BE2C (cell line): ENCODE data around the gene STX2.

Experiments used
- DNase-seq: peaks from one replicate; pipeline ENCODE4 v3.0.0-alpha.2; 2020
- H3K27me3 ChIP-seq: fragments of 250-450 bp; sonication (Bioruptor Pico); 2 replicates; pipeline ENCODE4 v1.5.1; 2020; ENCODE audit warnings: mild to moderate bottlenecking
- H3K36me3 ChIP-seq: fragments of 250-450 bp; sonication (Bioruptor Pico); 2 replicates; pipeline ENCODE4 v1.5.1; 2020; ENCODE audit warnings: mild to moderate bottlenecking
- H3K4me1 ChIP-seq: fragments of 250-450 bp; sonication (Bioruptor Pico); 2 replicates; pipeline ENCODE4 v1.5.1; 2020
- H3K4me3 ChIP-seq: 2 replicates; pipeline ENCODE4 v1.5.1; 2011; ENCODE audit warnings: low read depth, low read length
- H3K9me3 ChIP-seq: fragments of 250-450 bp; sonication (Bioruptor Pico); 2 replicates; pipeline ENCODE4 v1.5.1; 2020
- CTCF ChIP-seq: IDR thresholded peaks from 2 replicates; pipeline ENCODE4 v1.5.1; 2012; ENCODE audit warnings: mild to moderate bottlenecking, low read depth, low read length

The STX2 gene

GRCh38 chr12:130828895-130829294, 10.2 kb downstream of the STX2 start:
- no peak for TF ChIP-seq CTCF
- H3K4me1 ChIP-seq: no peaks in the 10 kb centered on the region; the same call in 1 of the 2 replicates
- H3K36me3 ChIP-seq: peaks cover 9% of the 10 kb centered on the region; the same call in 1 of the 2 replicates
- no peak for DNase-seq
- no peak overlapping the region for H3K4me3 ChIP-seq
- no peaks in the 10 kb centered on the region for H3K9me3 ChIP-seq
- no peaks in the 10 kb centered on the region for H3K27me3 ChIP-seq

GRCh38 chr12:130827432-130827831, 11.6 kb downstream of the STX2 start:
- no peaks in the 10 kb centered on the region for H3K27me3 ChIP-seq
- H3K9me3 ChIP-seq: no peaks in the 10 kb centered on the region
- H3K36me3 ChIP-seq: peaks cover 13% of the 10 kb centered on the region
- TF ChIP-seq CTCF: no peak
- no peak overlapping the region for H3K4me3 ChIP-seq
- no peak for DNase-seq
- H3K4me1 ChIP-seq: no peaks in the 10 kb centered on the region; the same call in 1 of the 2 replicates

- H3K4me1 ChIP-seq: no peaks in the 10 kb centered on the region; the same call in 1 of the 2 replicates
- H3K36me3 ChIP-seq: peaks cover 13% of the 10 kb centered on the region
- no peak overlapping the region for H3K4me3 ChIP-seq
- DNase-seq: peak; percentile 67
- no peaks in the 10 kb centered on the region for H3K27me3 ChIP-seq
- H3K9me3 ChIP-seq: no peaks in the 10 kb centered on the region
- peak; percentile 64 for TF ChIP-seq CTCF
Observed at GRCh38 chr12:130826151-130826801, 12.8 kb downstream of the STX2 start.

GRCh38 chr12:130825771-130826150, 13.3 kb downstream of the STX2 start:
- TF ChIP-seq CTCF: no peak
- peaks cover 13% of the 10 kb centered on the region for H3K36me3 ChIP-seq
- H3K4me1 ChIP-seq: no peaks in the 10 kb centered on the region; the same call in 1 of the 2 replicates
- H3K4me3 ChIP-seq: no peak overlapping the region
- no peaks in the 10 kb centered on the region for H3K27me3 ChIP-seq
- no peaks in the 10 kb centered on the region for H3K9me3 ChIP-seq
- DNase-seq: no peak

GRCh38 chr12:130819681-130820080, 19.4 kb downstream of the STX2 start:
- Histone ChIP-seq H3K27me3 (no peaks in the 10 kb centered on the region), H3K36me3 (peaks cover 19% of the 10 kb centered on the region), H3K4me1 (peaks cover 3% of the 10 kb centered on the region; the same call in 1 of the 2 replicates), H3K9me3 (no peaks in the 10 kb centered on the region), H3K4me3 (no peak overlapping the region)
- no peak for TF ChIP-seq CTCF
- DNase-seq: no peak

GRCh38 chr12:130818635-130819576, 20.1 kb downstream of the STX2 start:
- peak; percentile 81 for DNase-seq
- H3K4me1 ChIP-seq: peaks cover 3% of the 10 kb centered on the region; the same call in 1 of the 2 replicates
- peaks cover 21% of the 10 kb centered on the region for H3K36me3 ChIP-seq
- H3K27me3 ChIP-seq: no peaks in the 10 kb centered on the region
- H3K9me3 ChIP-seq: no peaks in the 10 kb centered on the region
- TF ChIP-seq CTCF: peak; percentile 52
- peak overlapping the region; percentile 45 for H3K4me3 ChIP-seq
